Stimulated activated CD8-positive, alpha-beta memory T cell treated with anti-CD3 and anti-CD28 coated beads, Interleukin-15, amount 100 ng/mL, for 1 hour (primary cell): ENCODE measurements around the gene NSUN2.
"Not testable (repeated sequence)": the region's sequence is repeated elsewhere in the genome, so short reads cannot be mapped to it uniquely, and the experiment has no call there.

Experiments used
- DNase-seq: peaks from one replicate; pipeline ENCODE4 v3.0.0-alpha.2; 2020; ENCODE audit warnings: low read depth

NSUN2 gene

GRCh38 chr5:6582507-6583048, 50.3 kb downstream of the NSUN2 start:
- DNase-seq = no peak

- no peak for DNase-seq
Observed at GRCh38 chr5:6581559-6582426, 51.1 kb downstream of the NSUN2 start.

- no peak for DNase-seq
Observed at GRCh38 chr5:6581090-6581489, 51.8 kb downstream of the NSUN2 start.

GRCh38 chr5:6579535-6579934, 53.3 kb downstream of the NSUN2 start:
- DNase-seq = no peak

GRCh38 chr5:6578676-6579343, 54.0 kb downstream of the NSUN2 start:
- no peak for DNase-seq

DNA sequence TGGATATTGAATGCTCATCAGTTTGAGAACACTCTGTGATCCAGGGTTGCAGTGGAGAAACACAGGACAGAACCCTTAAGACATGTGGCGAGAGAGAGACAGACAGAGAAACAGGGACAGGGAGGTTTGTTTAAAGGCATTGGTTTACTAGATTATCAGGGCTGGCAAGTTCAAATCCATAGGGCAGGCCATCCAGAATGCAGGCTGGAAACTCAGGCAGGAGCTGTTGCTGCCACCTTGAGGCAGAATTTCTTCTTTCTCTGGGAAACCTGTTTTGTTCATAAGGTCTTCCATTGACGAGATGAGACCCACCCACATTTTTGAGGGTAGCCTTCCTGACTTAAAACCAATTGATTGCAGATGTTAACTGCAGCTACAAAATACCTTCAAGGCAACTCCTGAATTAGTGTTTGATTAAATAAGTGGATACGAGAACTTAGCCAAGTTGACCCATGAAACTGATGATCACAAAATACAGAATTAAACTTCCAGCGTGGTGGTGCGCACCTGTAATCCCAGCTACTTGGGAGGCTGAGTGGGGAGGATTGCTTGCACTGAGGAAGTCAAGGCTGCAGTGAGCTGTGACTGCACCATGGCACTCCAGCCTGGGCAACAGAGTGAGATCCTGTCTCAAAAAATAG, 55.9 kb downstream of the NSUN2 start:
- DNase-seq = no peak

GRCh38 chr5:6574537-6575245, 58.2 kb downstream of the NSUN2 start:
- DNase-seq = no peak

DNA sequence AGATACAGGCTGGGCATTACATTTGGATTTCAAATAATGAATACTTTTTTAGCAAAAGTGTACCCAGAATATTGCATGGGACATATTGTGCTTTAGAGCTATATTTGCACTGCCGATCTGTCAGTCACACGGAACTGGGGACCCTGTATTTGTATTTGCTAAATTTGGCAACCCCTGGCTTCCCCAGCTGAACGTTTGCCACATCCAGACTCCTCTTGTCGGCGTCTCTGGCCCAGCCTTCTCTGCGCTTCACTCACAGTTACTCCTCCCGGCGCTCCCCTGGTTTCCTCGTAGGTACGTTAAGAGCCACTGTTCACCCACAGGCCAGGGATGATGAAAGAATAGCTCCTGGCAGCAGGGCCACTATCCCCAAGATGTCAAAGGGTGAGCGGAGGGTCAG, 58.7 kb downstream of the NSUN2 start:
- DNase-seq = no peak

GRCh38 chr5:6573651-6574101, 59.2 kb downstream of the NSUN2 start:
- DNase-seq = no peak

DNA sequence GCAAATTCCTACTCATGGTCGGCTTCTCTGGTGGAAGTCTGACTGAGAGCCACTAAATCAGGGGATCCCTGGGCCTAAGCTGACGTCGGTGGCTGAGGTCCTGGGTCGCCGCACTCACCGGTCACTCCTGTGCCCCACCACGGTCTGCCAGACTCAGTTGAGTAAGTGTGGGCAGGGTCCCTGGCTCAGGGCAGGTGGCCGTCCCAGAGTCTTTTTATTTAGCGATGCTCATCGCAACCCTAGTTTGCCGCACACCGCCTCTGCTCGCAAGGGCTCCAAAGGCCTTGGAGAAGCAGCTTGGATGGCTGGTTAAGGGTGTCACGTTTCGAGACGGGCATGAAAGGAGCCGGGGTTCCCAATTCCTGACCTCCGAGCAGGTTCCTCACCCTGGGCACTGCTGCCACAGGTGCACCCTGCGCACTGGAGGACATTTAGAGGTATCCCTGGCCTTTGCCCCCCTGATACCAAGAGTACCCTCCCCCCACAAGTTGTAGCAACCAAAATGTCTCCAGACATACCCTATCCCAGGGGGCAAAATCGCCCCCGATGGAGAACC, 59.9 kb downstream of the NSUN2 start:
- no peak for DNase-seq

- no peak for DNase-seq
Observed at GRCh38 chr5:6572086-6572824, 60.6 kb downstream of the NSUN2 start.

- not testable (repeated sequence) for DNase-seq
Observed at GRCh38 chr5:6571607-6572006, 61.2 kb downstream of the NSUN2 start.

- no peak for DNase-seq
Observed at GRCh38 chr5:6570530-6570929, 62.3 kb downstream of the NSUN2 start.

- no peak for DNase-seq
Observed at GRCh38 chr5:6568889-6569288, 64.0 kb downstream of the NSUN2 start.

- no peak for DNase-seq
Observed at GRCh38 chr5:6568383-6568782, 64.5 kb downstream of the NSUN2 start.

DNA sequence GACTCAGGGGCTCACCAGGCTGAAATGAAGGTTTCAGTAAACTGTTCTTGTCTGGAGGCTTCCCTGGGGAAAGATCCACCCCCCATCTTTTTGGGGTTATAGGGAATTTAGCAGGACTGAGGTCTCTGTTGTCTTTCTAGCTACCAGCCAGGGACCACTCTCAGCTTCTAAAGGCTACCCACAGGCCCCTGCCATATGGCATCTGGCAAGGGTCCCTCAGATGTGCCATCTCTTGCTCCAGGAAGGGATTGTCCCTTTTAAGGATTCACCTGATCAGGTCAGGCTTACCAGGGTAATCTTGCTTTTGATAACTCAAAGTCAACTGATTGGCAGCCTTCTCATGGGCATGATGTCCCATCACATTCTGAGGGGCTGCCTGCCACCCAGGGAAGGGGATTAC, 65.0 kb downstream of the NSUN2 start:
- no peak for DNase-seq

GRCh38 chr5:6567068-6567467, 65.8 kb downstream of the NSUN2 start:
- no peak for DNase-seq

DNA sequence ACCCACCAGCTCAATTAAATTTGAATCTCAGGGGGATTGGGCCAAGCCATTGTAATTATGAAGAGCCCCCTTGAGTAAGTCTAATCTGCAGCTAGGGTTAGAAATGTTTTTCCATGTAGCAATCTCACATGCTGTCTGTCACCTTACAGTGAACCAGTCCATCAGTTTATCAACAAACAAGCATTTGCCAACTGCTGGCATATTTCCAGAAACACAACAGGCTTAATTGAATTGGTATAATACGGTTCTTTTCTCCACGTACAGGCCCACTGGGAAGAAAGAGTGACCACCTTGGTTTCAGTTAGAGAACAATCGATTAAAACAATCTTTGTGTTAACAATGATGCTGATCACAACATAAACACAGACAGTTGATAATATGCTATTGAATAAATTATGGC, 67.4 kb downstream of the NSUN2 start:
- no peak for DNase-seq

DNA sequence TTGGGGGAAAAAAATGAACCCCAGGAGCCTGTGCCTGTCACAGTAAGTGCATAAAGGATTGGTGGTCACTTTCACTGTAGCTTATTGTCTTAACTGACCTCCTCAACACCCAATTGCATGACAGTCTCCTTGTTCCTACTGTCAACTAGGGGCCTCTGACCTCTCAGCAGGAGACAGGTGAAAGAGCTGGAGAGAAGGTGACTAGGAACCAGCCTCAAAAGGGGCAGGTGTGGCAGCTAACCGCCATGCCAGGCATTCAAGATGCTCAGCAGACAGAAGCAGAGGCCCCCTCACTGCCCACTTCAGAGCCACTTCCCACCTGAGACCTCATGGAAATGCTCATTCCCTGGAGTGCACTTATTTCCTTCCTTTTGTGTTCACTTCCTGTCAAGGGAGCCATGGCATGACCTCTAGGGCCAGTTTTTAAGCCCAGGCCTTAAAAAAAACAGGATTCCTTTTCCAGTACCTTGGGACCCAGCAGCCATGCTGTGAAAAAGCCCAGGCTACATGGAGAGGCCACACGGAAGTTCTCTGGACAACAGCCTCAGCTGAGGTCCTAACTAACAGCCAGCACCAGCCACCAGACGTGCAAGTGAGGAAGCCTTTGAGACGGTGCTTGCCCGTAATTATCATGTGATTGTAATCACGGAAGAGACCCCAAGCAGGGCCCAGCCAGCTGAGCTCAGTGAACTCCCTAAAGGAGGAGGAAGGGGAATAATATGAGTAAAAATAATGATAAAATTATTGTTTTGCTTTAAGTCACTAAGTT, 74.9 kb downstream of the NSUN2 start:
- DNase-seq = no peak

- DNase-seq = no peak
Observed at GRCh38 chr5:6556802-6557102, 76.1 kb downstream of the NSUN2 start.
